ENCODE results near the gene CCSER1.
A peak's percentile ranks its signal among the peaks of the same experiment; 100 is the strongest.
"Not testable (repeated sequence)": the region's sequence is repeated elsewhere in the genome, so short reads cannot be mapped to it uniquely, and the experiment has no call there.

CCSER1 gene

GRCh38 chr4:90306810-90307209 is 179.6 kb downstream of the CCSER1 start:
- DNase-seq = no peak

DNA sequence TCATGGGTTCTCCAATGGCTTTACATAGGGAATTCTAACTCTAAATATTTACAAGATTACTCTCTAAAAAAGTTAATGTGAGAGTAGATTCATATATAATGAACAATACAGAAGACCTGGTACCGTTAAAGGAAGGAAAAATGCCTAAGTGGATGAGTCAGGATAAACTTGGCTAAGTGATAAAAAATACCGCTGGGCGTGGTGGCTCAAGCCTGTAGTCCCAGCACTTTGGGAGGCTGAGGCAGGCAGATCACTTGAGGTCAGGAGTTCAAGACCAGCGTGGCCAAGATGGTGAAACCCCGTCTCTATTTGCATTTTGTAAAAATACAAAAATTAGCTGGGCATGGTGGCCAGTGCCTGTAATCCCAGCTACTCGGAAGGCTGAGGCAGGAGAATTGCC is 189.9 kb downstream of the CCSER1 start:
- not testable (repeated sequence) for DNase-seq

- no peak for DNase-seq
Measured at GRCh38 chr4:90317785-90318184, 190.6 kb downstream of the CCSER1 start.

- no peak for DNase-seq
Measured at GRCh38 chr4:90318193-90318592, 191.0 kb downstream of the CCSER1 start.

GRCh38 chr4:90328558-90328957 is 201.4 kb downstream of the CCSER1 start:
- peak; percentile 22 for DNase-seq

DNA sequence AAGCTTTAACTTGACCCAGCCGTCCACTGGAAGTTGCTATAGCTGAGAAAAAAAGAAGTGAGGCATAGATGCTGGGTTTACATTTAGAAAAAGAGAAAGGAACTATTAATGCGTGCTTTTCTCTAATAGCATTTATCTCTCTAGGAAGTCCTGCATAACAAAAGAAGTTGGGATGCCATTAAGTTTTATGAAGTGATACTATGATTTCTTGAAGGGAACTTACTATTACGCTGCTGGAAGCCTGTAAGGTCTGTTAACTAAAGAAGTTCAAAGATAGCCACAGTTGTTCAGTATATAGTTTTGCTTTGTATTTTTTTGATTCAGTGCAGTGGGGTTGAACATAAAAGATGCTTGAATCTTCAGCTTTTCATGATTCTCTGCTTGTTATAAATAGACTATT is 203.4 kb downstream of the CCSER1 start:
- no peak for DNase-seq

- DNase-seq = no peak
Measured at GRCh38 chr4:90345549-90346215, 218.5 kb downstream of the CCSER1 start.

DNA sequence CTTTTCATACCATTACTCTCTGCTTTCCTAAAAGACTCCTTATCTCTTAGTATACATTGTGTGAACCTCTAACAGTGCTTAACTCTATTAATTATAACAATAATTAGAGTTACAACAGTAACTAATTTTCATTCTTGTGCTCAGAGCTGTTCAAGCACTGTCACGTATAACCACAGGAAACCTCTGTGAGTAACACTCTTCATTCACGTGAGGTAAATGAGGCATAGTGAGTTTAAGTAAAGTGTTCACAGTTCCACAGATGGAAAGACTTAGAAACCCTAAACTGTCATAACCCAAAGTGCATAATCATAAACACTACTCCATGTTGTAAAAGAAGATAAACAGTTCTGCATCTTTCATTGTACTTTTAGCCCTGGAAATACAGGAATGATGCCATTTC is 222.4 kb downstream of the CCSER1 start:
- no peak for DNase-seq

DNA sequence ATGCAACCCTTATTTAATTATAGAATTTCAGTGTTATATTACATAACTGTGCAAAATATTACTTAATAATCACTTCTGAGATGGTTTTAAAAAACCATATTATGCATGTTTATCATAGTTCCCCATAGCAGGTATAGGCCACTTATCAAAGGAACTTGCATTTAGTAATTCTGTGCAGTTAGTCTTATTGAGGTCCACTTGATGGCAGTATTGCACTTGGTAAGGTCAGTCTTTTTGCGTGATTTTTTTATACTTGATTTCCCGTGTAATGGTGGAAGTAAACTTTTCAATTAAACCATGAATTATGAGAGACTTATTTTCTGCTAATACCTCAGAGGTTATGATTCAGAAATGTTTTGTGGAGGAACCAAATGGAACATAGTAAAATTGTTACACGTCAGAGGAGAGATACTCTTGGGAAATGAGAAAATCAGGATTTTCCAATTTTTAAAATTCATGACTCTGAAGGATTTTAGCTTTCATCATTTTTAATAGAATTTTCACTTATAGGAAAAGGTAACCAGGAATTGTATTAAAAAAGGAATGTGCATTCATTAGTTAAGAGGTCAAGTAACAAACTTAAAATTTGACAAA is 230.0 kb downstream of the CCSER1 start:
- DNase-seq = no peak

GRCh38 chr4:90375081-90375480 is 247.9 kb downstream of the CCSER1 start:
- no peak for DNase-seq

DNA sequence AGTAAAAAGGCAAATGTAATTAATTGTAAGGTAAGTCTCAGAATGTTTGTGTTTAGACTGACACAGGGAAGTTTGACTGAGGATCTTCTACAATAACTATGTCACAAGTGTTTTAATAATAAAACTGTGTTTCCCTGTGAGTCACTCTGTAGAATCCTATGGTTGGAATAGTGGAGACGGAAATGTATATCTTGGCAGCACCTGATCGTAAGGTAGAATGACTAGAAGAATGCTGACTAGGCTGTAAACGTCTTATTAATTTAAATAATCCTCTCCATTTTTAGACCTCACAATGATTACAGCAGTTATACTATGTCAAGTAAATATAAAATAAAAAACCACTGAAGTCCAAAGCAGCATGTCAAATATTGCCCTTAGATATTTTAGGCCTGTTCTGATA is 266.0 kb downstream of the CCSER1 start:
- DNase-seq = no peak

DNA sequence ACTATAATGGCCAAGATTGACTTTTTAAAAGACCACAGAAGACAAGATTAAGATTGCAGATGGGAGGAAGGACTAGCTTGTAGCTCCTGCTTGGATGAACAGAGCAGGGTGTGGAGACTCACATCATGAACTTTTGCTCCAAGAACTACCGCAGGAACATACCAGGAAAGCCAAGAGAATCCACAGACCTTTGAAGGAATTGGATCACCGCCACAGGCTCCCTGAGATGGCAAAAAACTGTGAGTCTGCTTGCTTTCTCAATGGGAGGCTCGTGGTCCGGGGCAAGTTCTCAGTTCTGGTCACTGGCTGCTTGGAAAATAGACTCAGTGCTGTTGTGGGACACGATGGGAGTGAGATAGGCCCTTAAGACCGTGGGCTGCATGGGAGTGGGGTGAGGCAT is 276.6 kb downstream of the CCSER1 start:
- DNase-seq = no peak

DNA sequence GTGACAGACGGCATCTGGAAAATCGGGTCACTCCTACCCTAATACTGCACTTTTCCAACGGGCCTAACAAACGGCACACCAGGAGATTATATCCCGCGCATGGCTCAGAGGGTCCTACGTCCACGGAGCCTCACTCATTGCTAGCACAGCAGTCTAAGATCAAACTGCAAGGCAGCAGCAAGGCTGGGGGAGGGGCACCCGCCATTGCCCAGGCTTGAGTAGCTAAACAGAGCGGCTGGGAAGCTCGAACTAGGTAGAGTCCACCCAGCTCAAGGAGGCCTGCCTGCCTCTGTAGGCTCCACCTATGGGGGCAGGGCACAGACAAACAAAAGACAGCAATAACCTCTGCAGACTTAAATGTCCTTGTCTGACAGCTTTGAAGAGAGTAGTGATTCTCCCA is 280.7 kb downstream of the CCSER1 start:
- DNase-seq = not testable (repeated sequence)

- DNase-seq = not testable (repeated sequence)
Measured at GRCh38 chr4:90412786-90413185, 285.6 kb downstream of the CCSER1 start.

GRCh38 chr4:90415116-90415515 is 287.9 kb downstream of the CCSER1 start:
- no peak for DNase-seq

DNA sequence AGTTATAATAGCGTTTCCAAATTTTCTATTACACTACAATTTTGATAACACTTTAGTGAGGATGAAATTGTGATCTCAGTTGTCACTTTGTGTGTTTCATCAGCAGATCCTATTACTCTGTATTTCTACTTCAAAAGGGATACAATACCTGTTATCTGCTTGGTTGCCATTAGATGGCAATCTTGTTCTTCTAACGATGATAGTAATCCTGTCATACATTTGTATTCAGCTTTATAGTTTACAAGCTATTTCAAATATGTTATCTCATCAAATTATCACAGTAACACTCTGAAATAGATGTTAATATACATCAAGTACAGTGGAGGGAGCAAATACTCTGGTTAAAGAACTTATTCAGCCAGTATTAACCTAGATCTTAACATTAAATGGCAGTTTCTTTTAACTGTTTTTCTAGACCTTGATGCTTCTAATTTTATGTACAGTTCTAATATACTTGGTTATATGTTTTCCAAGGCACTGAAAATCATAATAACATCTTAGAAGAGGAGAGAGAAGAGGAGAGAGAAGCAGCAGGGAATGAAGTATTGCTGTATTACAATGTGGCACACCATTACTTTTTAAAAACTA is 292.0 kb downstream of the CCSER1 start:
- DNase-seq = peak; percentile 9

DNA sequence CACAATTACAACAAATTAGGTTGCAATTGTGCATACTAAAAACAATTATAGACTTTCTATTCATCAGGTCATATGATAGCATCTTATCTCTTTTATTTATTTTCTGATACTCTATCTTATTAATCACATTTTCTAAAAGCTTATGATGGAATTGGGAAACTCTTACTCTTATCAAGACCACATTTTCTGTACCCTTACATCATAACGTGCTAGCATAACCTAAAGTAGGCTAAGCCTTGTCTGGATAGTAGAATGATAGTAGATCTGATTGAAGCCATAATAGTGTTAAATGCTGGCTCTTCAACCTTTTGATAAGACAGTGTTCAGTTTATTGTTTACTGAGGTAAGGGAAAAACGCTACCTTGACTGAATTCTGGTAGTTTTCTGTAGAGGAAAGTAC is 294.0 kb downstream of the CCSER1 start:
- DNase-seq = no peak

DNA sequence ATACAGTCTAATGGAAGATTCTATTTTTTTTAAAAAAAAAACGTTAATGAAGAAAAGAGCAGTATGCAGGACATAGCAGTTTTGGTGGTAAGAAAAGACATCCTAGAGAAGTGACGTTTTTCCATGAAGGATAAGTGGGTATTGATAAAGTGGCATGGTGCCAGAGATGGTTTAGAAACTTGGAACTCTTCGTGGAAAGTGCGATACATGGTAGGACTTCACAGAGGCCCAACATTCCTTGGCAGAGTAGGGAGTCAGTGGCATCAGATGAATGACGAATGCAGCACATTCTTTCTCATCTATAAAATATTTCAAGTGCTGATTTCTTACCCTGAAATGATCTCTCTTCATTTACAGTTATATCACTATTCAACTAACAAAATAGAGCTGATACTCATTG is 298.7 kb downstream of the CCSER1 start:
- no peak for DNase-seq

- DNase-seq = no peak
Measured at GRCh38 chr4:90438522-90438921, 311.3 kb downstream of the CCSER1 start.

- no peak for DNase-seq
Measured at GRCh38 chr4:90441770-90442169, 314.6 kb downstream of the CCSER1 start.

- DNase-seq = no peak
Measured at GRCh38 chr4:90442619-90443018, 315.4 kb downstream of the CCSER1 start.

- no peak for DNase-seq
Measured at GRCh38 chr4:90443231-90443630, 316.0 kb downstream of the CCSER1 start.

DNA sequence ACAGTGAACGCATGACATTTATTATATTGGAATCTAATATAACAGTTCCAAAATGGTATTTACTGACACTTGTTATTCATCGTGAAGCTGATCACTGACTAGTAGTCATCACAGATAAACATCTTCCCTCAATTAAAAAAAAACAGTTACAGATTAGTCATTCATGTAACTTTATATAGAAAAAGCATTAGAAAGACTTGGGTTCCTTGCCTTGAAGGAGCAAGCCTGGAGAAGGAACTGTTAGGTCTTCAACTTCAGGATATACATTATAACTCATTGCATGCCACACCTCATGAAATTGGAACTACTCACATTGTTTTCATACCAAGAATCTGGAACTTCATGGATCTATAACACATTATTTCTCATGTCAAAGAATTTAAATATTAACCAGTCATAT is 317.7 kb downstream of the CCSER1 start:
- DNase-seq = no peak

GRCh38 chr4:90445380-90445779 is 318.2 kb downstream of the CCSER1 start:
- DNase-seq = no peak

DNA sequence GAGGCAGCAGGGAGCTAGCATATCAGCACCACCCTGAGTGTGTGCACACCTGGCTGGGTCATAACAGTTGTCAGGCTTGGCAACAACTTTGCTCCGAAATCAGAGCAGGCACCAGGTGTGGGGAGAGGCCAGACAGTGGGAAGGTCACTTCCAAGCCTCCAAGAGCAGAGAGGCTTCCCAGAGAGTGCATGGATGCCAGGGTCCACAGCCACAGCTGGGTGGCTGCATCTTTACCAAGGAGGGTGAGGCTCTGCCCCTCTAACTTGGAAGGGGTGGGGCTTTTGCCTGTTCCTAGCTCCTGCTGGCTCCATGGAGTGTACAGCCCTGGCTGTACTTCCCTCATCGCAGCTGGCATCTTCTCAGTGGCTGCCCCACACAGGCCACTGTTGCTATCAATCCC is 322.4 kb downstream of the CCSER1 start:
- no peak for DNase-seq
